Measurements from ENCODE around the gene RHOV. TPM values are rescaled to one million over a fixed set of nuclear protein-coding genes. Genes with fewer than 3 reads are reported as not detected.

RHOV gene
- total RNA-seq, 1 donor, result 0.36 TPM

- H3K9me3 ChIP-seq (ENCODE audit: low read depth, low read length), result no peaks in the 10 kb centered on the region
- H2AFZ ChIP-seq (ENCODE audit: low read length), result no peak overlapping the region
- no peak for DNase-seq (ENCODE audit: insufficient read length, low spot score, missing footprints)
- no peaks in the 10 kb centered on the region for H3K79me2 ChIP-seq (ENCODE audit: insufficient read depth, low read length)
- H3K4me3 ChIP-seq (ENCODE audit: insufficient read depth, low read length), result no peak overlapping the region
- no peaks in the 10 kb centered on the region for H4K20me1 ChIP-seq (ENCODE audit: insufficient read depth, low read length)
- H3K4me1 ChIP-seq (ENCODE audit: insufficient read depth, low read length), result peaks cover 4% of the 10 kb centered on the region
- no peaks in the 10 kb centered on the region for H3K36me3 ChIP-seq (ENCODE audit: insufficient read depth, low read length)
- no peak overlapping the region for H3K4me2 ChIP-seq (ENCODE audit: insufficient read depth, low read length)
- TF ChIP-seq, protein P1, sequence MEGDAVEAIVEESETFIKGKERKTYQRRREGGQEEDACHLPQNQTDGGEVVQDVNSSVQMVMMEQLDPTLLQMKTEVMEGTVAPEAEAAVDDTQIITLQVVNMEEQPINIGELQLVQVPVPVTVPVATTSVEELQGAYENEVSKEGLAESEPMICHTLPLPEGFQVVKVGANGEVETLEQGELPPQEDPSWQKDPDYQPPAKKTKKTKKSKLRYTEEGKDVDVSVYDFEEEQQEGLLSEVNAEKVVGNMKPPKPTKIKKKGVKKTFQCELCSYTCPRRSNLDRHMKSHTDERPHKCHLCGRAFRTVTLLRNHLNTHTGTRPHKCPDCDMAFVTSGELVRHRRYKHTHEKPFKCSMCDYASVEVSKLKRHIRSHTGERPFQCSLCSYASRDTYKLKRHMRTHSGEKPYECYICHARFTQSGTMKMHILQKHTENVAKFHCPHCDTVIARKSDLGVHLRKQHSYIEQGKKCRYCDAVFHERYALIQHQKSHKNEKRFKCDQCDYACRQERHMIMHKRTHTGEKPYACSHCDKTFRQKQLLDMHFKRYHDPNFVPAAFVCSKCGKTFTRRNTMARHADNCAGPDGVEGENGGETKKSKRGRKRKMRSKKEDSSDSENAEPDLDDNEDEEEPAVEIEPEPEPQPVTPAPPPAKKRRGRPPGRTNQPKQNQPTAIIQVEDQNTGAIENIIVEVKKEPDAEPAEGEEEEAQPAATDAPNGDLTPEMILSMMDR (IDR thresholded peaks at IDR 0.05; ENCODE audit: extremely low read depth, low read depth, low read length), result no peak
- H3K27ac ChIP-seq (ENCODE audit: low read depth, low read length), result no peak overlapping the region
- peaks cover 26% of the 10 kb centered on the region for H3K27me3 ChIP-seq (ENCODE audit: insufficient read depth, low read length)
Observed at GRCh38 chr15:40871749-40872617, 2.1 kb downstream of the RHOV start.

DNA sequence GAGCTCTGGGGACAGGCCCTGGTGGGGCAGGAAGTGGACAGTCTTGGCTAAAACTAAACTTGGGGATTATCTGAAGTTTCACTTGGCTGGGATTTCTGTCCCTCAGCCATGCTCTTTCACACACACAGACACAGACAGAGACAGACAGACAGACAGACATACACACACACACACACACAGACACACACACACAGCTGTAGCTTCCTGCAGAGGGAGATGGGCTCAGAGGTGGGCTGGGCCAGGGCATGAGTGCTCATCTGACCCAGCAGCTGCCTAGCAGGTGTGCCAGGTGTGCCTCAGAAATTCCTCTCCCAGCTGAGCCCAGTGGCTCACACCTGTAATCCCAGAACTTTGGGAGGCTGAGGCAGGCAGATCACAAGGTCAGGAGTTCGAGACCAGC, 3.3 kb downstream of the RHOV start:
- TF ChIP-seq, protein P1 (IDR thresholded peaks at IDR 0.05; ENCODE audit: extremely low read depth, low read depth, low read length), result no peak
- Histone ChIP-seq H2AFZ (ENCODE audit: low read length) (no peak overlapping the region), H3K27ac (ENCODE audit: low read depth, low read length) (no peak overlapping the region), H3K4me1 (ENCODE audit: insufficient read depth, low read length) (peaks cover 4% of the 10 kb centered on the region), H3K9me3 (ENCODE audit: low read depth, low read length) (no peaks in the 10 kb centered on the region), H3K27me3 (ENCODE audit: insufficient read depth, low read length) (peaks cover 26% of the 10 kb centered on the region), H3K4me3 (ENCODE audit: insufficient read depth, low read length) (no peak overlapping the region), H3K4me2 (ENCODE audit: insufficient read depth, low read length) (no peak overlapping the region), H3K36me3 (ENCODE audit: insufficient read depth, low read length) (no peaks in the 10 kb centered on the region), H3K79me2 (ENCODE audit: insufficient read depth, low read length) (no peaks in the 10 kb centered on the region), H4K20me1 (ENCODE audit: insufficient read depth, low read length) (no peaks in the 10 kb centered on the region)
- no peak for DNase-seq (ENCODE audit: insufficient read length, low spot score, missing footprints)

- H3K36me3 ChIP-seq (ENCODE audit: insufficient read depth, low read length), result no peaks in the 10 kb centered on the region
- no peak for DNase-seq (ENCODE audit: insufficient read length, low spot score, missing footprints)
- peaks cover 4% of the 10 kb centered on the region for H3K4me1 ChIP-seq (ENCODE audit: insufficient read depth, low read length)
- H3K79me2 ChIP-seq (ENCODE audit: insufficient read depth, low read length), result no peaks in the 10 kb centered on the region
- TF ChIP-seq, protein P1 (IDR thresholded peaks at IDR 0.05; ENCODE audit: extremely low read depth, low read depth, low read length), result no peak
- no peak overlapping the region for H2AFZ ChIP-seq (ENCODE audit: low read length)
- peaks cover 24% of the 10 kb centered on the region for H3K27me3 ChIP-seq (ENCODE audit: insufficient read depth, low read length)
- H3K9me3 ChIP-seq (ENCODE audit: low read depth, low read length), result no peaks in the 10 kb centered on the region
- no peak overlapping the region for H3K4me3 ChIP-seq (ENCODE audit: insufficient read depth, low read length)
- no peak overlapping the region for H3K27ac ChIP-seq (ENCODE audit: low read depth, low read length)
- no peaks in the 10 kb centered on the region for H4K20me1 ChIP-seq (ENCODE audit: insufficient read depth, low read length)
- no peak overlapping the region for H3K4me2 ChIP-seq (ENCODE audit: insufficient read depth, low read length)
Observed at GRCh38 chr15:40869686-40870085, 4.3 kb downstream of the RHOV start.

- Histone ChIP-seq H3K4me2 (ENCODE audit: insufficient read depth, low read length) (no peak overlapping the region), H4K20me1 (ENCODE audit: insufficient read depth, low read length) (no peaks in the 10 kb centered on the region), H2AFZ (ENCODE audit: low read length) (no peak overlapping the region), H3K27ac (ENCODE audit: low read depth, low read length) (no peak overlapping the region), H3K9me3 (ENCODE audit: low read depth, low read length) (no peaks in the 10 kb centered on the region), H3K36me3 (ENCODE audit: insufficient read depth, low read length) (no peaks in the 10 kb centered on the region), H3K4me1 (ENCODE audit: insufficient read depth, low read length) (no peaks in the 10 kb centered on the region), H3K4me3 (ENCODE audit: insufficient read depth, low read length) (no peak overlapping the region), H3K79me2 (ENCODE audit: insufficient read depth, low read length) (no peaks in the 10 kb centered on the region), H3K27me3 (ENCODE audit: insufficient read depth, low read length) (peaks cover 11% of the 10 kb centered on the region)
- TF ChIP-seq, protein P1 (IDR thresholded peaks at IDR 0.05; ENCODE audit: extremely low read depth, low read depth, low read length), result no peak
- DNase-seq (ENCODE audit: insufficient read length, low spot score, missing footprints), result no peak
Observed at GRCh38 chr15:40867199-40867598, 6.8 kb downstream of the RHOV start.
